Hematopoietic multipotent progenitor cell treated with erythropoietin and hydrocortisone succinate and interleukin-3 and kit ligand, for 6 days (in vitro differentiated cells): ENCODE measurements around the gene PLXNA2.

ENCODE experiments used
- DNase-seq: peaks from one replicate; pipeline ENCODE4 v3.0.0-alpha.2; 2015

The PLXNA2 gene

DNA sequence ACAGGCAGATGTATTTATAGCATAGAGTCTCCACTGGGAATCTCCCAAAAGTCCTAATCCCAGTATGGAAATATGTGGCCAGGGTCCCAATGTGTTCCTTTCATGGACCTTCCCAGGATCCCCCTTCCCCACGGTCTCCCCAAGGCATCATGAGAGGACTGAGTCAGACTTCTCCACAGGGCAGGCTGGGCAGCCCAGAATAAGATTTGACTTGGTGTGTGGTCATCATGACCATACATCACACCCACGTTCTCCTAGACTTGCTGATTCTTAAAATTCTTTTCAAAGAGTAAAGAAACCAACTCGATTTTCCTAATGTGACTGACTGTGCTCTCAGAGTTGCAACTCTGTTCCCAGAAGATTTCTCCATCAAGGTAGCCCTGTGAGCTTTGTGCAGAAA, 239.3 kb downstream of the PLXNA2 start:
- DNase-seq, result no peak

DNA sequence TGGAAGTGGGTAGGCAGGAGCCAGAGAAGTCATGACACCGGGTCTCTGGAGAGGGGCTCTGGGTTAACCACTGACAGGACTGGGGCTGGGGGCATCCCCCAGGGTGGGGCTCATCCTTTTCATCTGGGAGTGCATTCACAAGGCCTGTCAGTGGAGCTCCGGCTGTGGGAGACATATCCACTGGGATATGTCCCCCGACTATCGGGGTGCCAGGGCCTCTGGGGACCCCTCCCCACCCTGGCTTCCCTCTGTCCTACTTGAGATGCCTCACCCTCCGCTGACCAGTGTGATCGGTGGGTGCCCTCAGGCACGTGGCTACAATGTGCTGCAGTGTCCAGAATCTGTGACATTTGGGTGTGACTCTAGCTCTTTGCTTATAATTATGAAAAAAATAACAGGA, 240.9 kb downstream of the PLXNA2 start:
- DNase-seq, result no peak

DNA sequence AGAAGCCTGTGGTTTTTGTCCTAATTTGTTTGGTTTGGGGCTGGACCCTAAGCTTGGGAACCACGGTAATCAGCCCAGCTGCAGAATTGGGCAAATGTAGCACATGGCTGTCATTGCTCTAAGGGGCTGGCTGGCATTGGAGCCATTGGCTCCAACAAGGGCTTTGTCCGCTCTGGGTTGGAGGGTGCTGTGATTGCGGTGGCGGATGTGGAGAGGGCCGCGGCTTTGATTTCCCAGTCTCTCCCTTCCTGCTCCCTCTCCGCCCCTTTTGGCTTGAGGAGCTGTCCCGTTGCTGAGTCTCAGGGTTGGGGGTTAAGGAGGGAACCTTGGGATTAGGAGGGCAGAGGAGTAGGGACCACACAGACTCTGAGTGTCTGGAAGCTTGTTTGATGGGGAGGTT, 241.5 kb downstream of the PLXNA2 start:
- no peak for DNase-seq

DNA sequence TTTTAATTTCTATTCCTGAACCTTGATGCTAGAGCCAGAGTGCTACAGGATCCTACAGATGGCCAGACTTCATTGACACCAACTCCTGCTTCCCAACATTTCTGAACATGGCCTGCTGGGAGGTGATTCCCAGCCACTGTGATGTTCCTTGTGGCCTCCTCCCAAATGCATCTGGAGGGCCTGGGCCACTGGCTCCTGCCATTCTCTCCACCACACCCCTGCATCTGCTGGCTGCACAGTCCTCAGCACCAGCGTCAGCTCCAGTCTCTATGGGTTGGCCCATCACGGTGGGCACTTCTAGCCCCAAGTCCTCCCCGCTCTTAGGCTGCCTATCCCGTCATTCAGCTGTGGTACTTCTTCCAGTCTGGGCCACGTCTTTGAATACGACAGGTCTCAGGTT, 242.1 kb downstream of the PLXNA2 start:
- no peak for DNase-seq

DNA sequence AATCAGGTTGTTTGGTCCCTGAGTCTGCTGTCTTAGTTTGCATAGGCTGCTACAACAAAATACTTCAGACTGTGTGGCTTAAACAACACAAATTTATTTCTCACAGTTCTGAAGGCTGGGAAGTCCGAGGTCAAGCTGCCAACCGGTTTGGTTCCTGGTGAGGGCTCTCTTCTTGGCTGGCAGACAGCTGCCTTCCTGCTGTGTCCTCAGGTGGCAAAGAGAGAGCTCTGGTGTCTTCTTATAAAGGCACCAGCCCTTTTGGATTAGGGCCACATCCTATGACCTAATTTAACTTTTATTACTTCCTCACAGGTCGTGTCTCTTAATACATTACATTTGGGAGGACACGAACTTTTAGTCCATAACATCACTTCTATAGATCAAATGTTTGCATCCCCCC, 243.7 kb downstream of the PLXNA2 start:
- DNase-seq, result no peak

DNA sequence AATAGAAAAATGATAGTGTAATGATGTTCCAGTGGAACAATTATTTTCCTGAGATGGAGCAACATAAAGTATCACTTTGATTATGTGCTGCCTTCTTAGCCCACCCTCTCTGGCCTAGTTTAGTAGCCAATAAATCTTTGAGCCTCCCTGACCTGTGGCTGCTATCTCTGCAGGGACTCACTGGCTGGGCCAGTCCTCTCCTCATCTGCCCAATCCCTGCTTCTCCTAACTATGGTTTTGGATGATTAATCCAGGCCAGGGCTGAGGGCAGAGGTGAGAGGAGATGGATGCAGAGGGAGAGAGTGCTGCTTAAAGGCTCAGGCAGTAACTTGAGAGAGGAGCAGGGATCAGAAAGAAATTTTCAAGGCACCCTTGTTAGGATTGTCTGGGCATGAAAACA, 244.2 kb downstream of the PLXNA2 start:
- DNase-seq, result no peak

DNA sequence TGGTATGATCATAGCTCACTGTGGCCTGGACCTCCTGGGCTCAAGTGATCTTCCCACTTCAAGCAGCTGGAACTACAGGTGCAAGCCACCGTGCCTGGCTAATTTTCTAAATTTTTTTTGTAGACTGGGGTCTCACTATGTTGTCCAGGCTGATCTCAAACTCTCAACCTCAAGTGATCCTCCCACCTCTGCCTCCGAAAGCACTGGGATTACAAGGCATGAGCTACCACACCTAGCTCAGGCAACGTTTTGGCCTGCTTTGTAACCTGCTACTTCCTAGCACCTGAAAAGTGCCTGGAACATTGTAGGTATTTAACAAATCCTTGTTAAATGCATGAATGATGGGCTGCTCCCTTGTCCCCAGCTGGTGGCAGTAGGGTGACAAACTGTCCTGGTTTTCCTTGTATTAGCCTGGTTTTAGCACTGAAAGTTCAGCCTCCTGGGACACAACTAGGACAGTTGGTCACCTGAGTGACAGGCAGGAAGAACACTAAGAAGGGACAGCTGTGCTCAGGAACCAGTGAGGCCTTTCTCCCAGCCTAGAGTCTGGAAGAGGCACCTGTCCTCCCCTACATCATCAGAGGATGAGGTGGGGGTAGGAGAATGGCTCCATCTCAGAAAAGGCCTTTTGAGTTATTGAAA, 244.8 kb downstream of the PLXNA2 start:
- DNase-seq, result no peak

DNA sequence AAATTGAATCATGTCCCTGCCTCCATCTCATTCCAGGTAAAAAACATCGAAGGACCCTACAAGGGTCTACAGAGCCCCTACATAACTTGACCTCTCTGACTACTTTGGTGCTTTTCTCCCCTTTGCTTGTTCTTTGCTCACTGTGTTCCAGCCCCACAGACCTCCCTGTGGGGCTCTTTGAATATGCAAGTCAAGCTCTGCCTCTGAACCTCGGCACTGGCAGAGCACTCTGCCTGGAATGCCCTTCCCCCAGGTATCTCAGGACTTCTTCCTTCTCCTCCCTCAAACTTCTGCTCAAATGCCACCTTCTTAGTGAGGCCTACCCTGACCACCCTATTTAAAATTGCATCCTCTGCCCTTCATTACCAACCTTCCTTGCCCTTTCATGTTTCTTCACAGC, 245.5 kb downstream of the PLXNA2 start:
- no peak for DNase-seq

DNA sequence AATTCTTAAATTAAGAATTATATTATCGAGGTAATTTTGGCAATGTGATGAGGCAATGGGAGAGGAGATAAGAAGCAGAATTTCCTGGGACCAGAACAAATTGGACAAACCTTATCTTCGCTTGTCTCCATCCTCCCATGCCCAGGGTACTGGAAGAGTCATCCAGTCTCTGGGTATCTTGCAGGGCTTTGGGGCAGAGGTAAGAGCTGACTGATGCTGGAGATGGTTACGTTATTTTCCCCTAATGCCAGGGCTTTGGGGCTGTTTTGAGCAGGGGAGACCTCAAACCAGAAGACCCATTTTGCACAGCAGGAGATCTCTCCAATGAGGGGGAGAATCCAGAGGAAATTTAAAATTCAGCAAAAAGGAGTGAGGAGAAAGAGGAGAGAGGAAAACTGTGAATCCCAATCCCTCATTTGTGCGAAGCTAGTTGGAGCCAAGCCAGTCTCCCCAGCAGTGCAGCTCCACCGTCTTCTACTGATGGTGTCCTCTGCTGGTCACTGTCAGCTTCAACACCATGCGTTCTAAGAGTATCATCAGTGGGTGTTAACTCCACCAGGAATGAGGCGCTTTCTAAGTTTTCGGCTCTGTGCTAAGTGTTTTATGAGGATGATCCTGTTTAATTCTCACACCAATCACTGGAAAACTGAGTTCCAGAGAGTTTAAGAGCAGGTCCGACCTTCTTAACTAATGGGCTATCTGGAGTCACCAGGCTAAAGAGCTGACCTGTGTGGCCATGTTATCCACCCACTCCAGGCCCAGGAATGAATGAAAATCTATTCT, 246.5 kb downstream of the PLXNA2 start:
- peak; percentile 91 for DNase-seq

DNA sequence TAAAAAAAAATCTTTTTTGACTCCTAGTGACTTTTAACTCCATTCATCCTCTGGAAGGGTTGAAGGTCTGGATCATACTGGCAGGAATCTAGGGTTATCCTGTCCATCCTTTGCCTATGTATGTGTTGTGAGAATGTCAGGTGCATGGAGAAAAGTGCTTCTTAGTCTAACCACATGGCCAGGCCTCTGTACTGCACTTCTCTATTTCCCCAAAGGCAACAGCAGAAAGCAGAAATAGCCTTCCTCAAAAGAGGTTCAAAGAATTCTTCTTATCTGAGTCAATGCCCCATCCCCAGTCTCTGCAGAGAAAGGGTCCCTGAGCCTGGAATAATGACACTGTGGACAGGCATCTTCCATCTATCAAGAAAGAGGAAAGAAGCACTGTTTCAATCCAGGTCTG, 247.5 kb downstream of the PLXNA2 start:
- peak; percentile 33 for DNase-seq

DNA sequence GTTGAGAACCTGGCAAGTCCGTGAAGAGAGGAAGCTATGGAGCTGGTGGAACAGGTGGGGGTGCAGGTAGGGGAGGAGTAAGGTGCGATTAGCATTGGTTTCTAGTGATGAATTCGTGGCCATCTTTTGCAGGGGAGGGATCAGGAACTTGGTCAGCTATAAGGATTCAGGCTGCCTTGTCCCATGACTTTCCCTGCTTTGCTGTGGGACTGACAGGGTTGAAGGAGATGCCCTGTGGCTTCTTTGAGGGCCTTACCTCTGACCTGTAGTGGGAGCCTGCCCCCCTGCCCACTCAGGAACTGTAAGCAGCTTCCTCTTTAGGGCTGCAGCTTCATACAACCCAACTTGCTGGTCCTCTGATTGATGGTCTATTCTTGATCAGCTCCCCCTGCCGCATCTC, 248.6 kb downstream of the PLXNA2 start:
- no peak for DNase-seq

DNA sequence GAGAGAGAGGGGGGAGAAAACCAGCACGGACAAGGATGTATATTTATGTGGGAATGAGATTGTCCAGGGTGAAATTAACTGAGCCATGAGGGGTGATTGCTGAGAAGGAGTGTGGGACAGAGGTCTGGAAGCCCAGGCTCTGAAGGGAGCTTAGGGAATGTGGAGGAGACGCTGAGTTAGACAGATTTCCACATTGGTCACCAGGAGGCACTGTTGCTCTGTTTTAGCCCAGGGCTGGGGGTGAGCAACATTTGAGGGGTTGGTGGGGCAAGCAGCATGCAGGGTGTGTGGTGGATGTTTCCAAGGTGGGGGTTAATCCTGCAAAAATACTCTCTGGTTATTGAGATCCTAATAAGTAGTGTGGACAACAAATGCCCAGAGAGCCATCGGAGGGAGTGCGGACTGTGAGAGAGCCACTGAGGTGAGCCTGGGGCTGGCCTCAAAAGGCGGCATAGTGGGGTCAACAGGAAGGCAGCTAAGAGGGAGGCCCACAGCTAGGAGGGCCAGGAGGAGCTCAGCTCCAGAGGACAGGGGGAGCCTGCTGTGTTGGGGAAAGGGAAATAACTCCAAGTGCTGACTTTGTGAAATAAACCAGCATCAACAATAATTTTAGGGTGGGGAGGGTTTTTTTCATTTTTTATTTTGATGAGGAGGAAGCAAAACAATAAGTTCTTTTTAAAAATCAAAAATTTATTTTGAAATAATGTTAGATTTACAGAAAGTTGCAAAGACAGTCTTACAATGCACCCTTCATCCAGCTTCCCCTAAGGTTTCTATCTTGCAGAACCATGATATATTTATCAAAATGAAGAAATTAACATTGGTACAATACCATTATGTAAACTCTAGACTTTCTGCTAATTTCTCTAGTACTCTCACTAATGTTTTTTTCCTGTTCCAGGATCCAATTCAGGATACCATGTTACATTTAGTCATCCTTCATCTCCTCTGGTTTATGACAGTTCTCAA, 250.4 kb downstream of the PLXNA2 start:
- DNase-seq, result peak; percentile 16

DNA sequence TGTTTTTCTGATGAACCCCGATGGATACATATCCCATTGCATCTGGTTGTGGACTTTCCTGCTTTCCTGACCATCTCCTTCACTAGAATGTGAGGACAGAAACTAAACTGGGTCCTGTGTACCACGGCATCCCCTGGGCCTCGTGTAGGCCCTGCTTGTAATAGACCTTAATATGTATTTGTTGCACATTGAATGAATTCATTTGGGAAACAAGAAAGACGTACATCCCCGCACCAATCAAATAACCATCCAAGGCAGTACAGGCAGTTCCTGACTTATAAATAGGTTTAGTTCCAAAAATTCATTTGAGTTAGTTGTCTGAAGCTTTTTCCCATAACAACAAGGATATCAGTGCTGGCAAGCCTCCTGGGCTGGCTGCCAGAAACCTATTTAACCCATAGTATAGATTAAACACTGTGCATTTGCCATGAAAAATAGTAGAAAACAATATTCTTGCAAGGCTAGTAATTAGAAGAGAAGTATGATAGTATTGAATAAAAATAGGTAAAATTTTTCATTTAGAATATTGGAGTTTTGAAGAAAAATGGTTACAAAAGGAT, 251.4 kb downstream of the PLXNA2 start:
- DNase-seq, result peak; percentile 79

DNA sequence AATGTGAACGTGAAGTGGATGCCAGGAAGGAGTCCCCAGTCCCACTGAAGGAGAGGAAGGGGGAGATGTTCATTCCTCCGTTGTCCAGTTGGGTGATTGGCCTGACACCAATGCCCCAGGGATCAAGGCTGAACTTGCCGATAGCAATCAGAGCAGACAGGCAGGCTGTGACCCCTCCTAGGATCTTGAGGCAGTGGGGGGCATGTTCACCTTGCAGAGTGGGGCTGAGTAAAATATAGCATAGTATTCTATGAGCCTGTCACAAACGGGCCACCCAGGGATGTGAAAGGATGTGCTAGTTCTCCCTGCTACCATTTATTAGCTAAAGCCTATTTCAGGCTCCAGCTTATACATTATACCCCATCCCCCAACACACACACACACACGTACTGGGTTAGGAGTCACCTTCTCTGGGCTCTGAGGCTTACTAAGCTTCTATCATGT, 252.6 kb downstream of the PLXNA2 start:
- no peak for DNase-seq

DNA sequence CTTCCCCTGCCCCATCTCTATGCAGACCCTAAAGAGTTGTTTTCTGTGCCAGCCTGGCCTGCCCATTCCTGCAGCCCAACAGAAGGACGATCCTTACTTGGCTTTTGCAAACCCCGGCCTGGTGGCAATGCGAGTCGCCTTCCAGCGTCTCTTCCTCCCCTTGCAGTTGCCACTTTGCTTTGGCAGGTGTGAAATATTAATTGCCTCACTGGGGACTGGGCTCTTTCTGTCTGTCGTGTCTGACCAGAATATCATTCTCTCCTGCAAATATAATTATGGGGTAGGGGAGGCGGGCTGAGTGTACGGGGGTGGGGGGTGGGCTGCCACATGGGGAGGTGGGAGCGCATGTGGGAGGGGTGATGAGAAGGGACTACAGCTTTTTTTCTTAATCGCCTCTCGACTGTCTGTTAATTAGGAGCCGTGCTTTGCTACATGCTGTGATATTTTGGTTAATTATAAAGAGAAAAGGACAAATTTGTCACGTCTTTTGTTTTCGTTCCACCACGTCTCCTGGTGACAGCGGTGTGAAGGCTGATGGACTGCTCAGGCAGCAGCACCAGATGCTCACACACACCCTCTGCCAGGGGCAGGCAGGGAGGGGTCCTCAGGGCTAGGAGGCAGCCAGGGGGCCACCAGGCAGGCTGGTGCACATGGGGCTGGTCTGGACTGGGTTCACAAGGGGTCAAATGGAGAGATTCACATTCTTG, 253.2 kb downstream of the PLXNA2 start:
- DNase-seq, result no peak

DNA sequence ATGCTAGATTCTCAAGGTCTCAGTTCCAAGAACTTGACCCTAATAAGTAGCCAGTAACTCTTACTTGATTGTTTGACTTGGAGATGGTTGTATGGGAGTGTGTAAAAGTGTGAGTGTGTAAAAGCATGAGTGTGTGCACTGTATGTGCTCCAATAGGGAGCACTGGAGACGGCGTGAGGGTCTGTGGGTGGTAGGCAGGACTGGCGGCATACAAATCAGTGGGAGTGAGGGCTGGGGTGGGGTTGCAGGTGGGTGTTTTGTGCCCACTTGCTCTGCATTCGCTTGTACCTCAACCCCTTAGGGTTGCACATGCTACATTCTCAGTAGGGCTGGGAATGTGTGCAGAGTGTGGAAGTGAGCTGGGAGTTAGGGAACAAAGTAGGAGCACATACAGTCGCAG, 253.7 kb downstream of the PLXNA2 start:
- DNase-seq, result no peak

DNA sequence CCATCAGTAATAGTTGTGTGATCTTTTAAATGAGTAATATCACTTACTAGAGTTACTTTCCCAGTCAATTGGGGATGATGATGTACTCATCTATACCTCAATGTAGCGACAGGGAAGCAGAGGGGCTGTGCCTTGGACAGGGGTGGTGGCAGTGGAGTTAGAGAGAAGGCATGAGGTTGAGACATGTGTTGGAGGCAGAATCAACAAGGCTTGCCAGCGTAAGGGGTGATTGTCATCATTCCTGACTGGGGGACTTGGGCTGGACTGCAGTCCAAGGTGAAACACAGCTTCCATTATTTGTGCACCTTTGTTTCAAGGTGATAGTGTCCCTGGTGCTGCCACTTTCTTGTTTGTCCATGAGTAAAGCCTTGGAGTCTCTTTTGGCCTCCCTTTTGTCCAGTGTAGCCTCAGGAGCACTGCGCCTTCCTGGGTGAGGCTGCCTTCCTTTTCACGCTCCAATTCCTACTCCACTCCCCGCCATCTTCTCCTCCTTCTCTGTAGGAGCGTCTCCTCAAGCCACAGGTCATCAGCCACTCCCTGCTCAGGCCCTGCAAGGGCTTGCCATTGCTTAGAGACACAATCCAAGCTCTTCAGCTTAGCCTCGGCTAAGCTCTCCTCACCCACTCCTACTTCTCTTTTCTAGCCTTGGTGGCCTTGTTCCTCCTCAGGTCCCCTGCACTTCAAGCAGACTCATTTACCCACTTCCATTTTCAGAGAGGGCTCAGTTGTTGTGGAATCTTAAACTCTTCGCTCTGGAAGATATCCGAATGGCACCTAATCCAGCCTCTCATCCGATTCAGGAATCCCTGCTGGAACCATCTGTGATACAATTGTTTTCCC, 255.6 kb downstream of the PLXNA2 start:
- DNase-seq, result no peak

DNA sequence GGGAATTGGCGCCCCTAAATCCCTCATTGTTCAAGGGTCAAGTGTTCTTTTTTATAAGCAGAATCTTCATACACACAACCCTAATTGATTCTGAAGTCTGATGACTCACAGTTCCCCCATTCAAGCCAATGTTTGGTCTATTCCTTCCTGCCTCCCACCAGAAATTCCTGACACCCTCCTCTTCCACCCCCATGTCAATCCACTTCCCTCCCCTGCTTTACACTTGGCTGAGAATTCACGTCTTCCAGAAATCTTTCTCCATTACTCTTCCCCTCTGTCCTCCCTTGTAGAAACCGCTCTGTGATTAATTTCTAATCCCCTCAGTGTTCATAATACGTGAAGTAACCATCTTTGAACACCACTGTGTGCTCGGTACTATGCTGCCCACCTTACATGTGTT, 257.0 kb downstream of the PLXNA2 start:
- no peak for DNase-seq

DNA sequence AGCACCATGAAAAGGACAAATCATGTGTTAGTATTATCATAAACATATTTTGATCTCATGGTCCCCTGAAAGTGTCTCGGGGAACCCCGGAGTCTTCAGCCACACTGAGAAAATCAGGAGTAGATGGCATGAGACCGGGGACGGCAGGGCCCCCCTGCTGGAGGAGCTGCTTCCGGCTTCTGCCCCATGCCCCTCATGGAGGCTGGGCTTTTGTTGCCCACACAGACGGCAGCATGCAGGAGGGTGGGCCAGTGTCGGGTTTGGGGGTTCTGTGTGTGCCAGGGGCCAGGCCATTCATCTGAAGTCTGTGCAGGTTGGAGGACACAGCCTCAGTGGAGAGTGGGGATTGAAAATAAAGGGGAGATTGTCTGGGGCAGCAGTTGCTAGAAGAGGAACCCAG, 258.2 kb downstream of the PLXNA2 start:
- no peak for DNase-seq

DNA sequence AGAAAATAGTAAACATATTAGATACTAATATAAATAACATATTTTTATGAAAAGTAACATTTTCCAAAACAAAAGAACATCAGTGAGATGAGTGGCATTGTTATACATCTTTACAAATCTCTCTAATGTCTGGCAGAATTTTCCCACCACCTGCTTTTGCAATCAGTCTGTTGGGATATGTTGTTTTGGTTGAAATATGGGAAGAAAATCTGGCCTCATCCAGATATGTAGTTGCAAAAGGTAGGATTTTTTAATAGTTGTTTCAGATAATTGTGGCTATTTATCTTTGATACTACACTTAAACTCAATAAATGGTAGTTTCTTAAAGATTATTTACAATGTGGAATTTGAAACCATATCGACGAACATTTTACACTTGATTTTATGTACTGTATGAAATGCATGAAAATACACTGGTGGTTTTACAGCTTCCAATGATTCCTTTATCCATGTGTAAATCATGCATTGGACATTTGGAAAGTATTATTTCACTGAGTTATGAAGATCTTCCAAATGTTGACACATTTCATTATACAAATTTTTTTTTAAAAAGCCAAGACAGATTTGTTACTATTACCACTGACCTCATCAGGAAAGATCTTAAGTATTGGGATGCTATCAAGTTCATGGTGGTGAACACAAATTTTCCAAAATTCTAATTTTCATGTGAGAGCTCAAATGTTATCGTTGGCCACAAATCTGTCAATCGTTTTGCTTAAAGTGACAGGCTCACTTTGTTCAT, 259.2 kb downstream of the PLXNA2 start:
- no peak for DNase-seq
